ENCODE results near the gene CEP170. TPM values are rescaled to one million over a fixed set of nuclear protein-coding genes. Genes with fewer than 3 reads are reported as not detected.

The CEP170 gene
- total RNA-seq = 100 to 1,000 TPM; 133 to 145 TPM

DNA sequence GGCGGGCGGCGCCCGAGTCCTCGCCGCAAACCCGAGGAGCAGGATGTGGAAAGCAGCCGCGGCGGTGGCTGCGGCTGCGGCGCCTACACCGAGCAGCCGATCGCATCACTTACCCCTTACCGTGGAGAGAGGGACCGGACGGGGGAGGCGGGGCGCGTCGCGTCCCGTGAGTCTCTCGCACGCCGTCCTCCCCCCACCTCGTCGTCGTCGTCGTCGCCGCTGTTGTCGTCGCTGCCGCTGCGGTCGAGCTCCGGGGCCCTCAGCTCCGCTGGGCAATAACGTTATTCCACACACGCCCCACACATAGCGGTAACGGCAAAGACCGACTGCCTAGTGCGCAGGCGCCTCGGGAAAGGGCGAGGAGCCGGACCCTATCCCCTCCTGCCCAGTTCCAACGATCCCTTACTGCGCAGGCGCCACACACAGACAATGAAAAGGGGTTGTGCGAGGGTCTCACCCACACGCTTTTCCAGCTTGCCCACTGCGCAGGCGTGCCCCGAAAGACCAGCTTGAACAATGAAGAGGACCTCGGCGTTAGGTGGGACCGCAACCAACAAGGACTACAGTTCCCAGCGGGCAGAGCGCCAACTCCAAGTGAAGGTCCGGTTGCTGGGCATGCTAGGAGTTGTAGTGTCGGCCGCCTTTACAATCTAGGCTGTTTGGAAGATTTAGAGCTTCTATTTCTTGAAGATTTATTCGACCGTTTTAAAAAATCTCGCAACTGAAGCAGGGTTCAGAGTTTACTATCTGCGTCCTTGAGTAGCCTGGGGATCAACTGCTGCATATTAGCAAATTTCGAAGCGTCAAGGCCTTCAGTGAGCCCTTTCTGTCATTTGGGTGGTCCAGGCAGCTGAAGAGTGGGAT, at the start of gene CEP170:
Gene CEP170 (minus strand): TSS at position 355 of the 864 bp plus-strand sequence. CDS start 30,001 bp downstream, outside the sequence.

DNA sequence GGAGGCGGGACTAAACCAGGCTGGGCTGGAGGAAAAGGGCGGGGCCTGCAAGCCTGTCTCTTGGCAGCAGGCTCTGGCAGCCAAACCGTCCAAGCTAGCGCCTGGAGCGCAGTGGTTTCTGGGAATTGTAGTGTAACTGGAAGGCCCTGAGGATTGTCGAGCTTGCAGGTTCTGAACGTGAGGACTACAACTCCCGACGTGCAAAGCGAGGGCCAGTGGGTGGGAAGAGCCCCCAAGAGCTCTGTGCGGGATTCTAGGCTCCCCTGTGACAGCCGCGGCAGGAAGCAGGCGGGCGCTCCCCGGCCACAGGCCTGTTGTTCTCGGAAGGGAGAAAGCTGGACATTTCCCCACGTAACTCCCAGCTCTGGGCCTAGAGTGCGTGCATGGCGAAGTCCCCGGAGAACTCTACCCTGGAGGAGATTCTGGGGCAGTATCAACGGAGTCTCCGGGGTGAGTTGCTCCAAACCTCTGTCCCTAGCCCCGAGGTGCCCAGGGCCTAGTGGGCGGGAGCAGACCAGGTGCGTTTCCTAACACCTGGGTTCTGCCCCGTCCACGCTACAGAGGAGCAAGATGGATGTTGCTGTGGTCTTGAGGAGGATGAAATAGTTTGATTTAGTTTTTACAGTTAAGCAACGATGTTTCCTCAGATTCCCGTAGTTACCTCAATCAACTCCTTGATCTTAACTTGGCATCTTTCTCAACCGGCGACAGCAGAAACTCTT, 871 bp upstream of the CEP170 start, which contains the start of gene SDCCAG8:
Gene SDCCAG8 (plus strand): TSS at position 251 of the 722 bp plus-strand sequence. CDS start 133 bp downstream, at position 384.

Small RNAs within 50 kb of the gene (small RNA-seq; reads per million reads assigned to genes)
- 0 reads per million in 2 donors for gene RNU6-747P

Other genes with a start within 250 kb of the CEP170 start
- gene SDCCAG8, start 760 bp upstream of the CEP170 start, total RNA-seq = 10 to 100 TPM; 17.0 to 17.6 TPM